ENCODE results near the gene DUS2.
"Not testable (repeated sequence)": the region's sequence is repeated elsewhere in the genome, so short reads cannot be mapped to it uniquely, and the experiment has no call there.

DUS2 gene

GRCh38 chr16:68005211-68005610, 17.9 kb upstream of the DUS2 start:
- ATAC-seq (replicated peaks; ENCODE audit: extremely low read depth, poor library complexity, severe bottlenecking) (no peak), DNase-seq (ENCODE audit: low spot score in 2 of 2) (no peak)
- peaks cover 33% of the 10 kb centered on the region for H3K4me1 Mint-ChIP-seq
- H3K27ac Mint-ChIP-seq (ENCODE audit: low read depth): peak overlapping the region; percentile 92
- no peaks in the 10 kb centered on the region for H3K27me3 Mint-ChIP-seq
- H3K36me3 Mint-ChIP-seq (ENCODE audit: insufficient read depth): peaks cover 3% of the 10 kb centered on the region
- H3K4me3 Mint-ChIP-seq: peak overlapping the region; percentile 53
- H3K9me3 Mint-ChIP-seq: no peaks in the 10 kb centered on the region

DNA sequence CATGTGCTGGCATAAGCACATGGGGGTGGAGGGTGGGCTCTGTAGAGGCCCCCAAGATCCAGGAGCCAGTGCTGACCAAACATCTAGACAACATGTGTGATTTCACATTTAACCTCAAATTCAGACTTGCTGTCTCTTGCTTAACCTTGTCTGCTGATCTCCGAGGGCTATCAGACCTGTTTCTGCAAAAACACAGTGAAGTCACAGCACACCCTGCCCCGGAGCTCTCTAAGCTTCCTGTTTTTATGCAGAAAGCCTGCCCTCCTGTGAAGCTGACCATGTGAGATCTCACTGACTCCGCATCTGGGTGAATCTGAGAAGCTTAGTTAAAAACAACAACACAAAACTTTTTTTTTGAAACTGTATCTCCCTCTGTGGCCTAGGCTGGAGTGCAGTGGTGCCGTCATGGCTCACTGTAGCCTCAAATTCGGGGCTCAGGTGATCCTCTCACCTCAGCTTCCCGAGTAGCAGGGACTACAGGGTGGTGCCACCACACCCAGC, 17.2 kb upstream of the DUS2 start:
- DNase-seq (ENCODE audit: low spot score in 2 of 2) (peak in 1 of 2 donors; percentile 53), ATAC-seq (replicated peaks; ENCODE audit: extremely low read depth, poor library complexity, severe bottlenecking) (peak; percentile 98)
- Mint-ChIP-seq H3K4me3 (peak overlapping the region; percentile 53), H3K27ac (ENCODE audit: low read depth) (peak overlapping the region; percentile 92), H3K9me3 (no peaks in the 10 kb centered on the region), H3K4me1 (peaks cover 28% of the 10 kb centered on the region), H3K36me3 (ENCODE audit: insufficient read depth) (peaks cover 3% of the 10 kb centered on the region), H3K27me3 (no peaks in the 10 kb centered on the region)

DNA sequence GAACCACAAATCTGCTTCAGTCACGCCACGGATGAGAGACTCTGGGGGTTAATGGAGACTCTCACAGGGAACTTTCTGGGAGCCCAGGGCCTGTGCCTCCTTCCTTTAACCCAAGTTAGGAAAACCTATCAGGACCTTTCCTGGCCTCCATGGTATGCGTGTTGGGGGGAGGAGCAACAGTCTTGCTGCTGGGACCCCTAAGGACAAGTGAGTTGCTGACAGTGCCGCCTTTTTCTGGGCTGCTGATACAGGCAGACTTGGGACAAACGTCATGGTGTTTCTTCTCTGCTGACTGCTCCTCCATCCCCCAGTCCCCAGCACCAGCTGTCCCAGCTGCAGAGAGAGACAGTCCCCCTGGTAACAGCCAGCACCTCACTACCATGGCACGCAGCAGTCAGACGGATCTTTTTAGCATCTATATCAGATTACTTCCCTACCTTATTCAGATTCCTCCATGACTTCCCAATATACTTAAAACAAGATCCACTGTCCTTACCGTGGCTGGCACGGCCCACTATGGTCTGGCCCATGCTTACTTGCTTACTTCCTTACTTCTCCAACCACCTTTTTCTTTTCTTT, 13.8 kb upstream of the DUS2 start:
- Mint-ChIP-seq H3K4me3 (no peak overlapping the region), H3K36me3 (ENCODE audit: insufficient read depth) (peaks cover 3% of the 10 kb centered on the region), H3K27me3 (no peaks in the 10 kb centered on the region), H3K9me3 (no peaks in the 10 kb centered on the region), H3K27ac (ENCODE audit: low read depth) (no peak overlapping the region), H3K4me1 (peaks cover 26% of the 10 kb centered on the region)
- DNase-seq (ENCODE audit: low spot score in 2 of 2) (no peak), ATAC-seq (replicated peaks; ENCODE audit: extremely low read depth, poor library complexity, severe bottlenecking) (no peak)

DNA sequence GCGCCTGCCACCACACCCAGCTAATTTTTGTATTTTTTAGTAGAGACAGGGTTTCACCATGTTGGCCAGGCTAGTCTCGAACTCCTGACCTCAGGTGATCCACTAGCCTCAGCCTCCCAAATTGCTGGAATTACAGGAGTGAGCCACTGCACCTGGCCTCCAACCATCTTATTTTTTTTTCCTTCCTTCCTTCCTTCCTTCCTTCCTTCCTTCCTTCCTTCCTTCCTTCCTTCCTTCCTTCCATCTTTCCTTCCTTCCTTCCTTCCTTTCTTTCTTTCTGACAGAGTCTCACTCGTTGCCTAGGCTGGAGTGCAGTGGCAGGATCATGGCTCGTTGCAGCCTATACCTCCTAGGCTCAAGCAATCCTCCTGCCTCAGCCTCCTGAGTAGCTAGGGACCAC, 13.2 kb upstream of the DUS2 start:
- not testable (repeated sequence) for DNase-seq (ENCODE audit: low spot score in 2 of 2); H3K36me3 Mint-ChIP-seq (ENCODE audit: insufficient read depth); ATAC-seq (replicated peaks; ENCODE audit: extremely low read depth, poor library complexity, severe bottlenecking); H3K4me3 Mint-ChIP-seq; H3K9me3 Mint-ChIP-seq; H3K27me3 Mint-ChIP-seq; H3K27ac Mint-ChIP-seq (ENCODE audit: low read depth)
- peaks cover 23% of the 10 kb centered on the region for H3K4me1 Mint-ChIP-seq

GRCh38 chr16:68013440-68013839, 9.6 kb upstream of the DUS2 start:
- Mint-ChIP-seq H3K36me3 (ENCODE audit: insufficient read depth) (peaks cover 3% of the 10 kb centered on the region), H3K27ac (ENCODE audit: low read depth) (no peak overlapping the region), H3K4me3 (no peak overlapping the region), H3K4me1 (peaks cover 5% of the 10 kb centered on the region), H3K27me3 (no peaks in the 10 kb centered on the region), H3K9me3 (no peaks in the 10 kb centered on the region)
- no peak for DNase-seq (ENCODE audit: low spot score in 2 of 2)
- ATAC-seq (replicated peaks; ENCODE audit: extremely low read depth, poor library complexity, severe bottlenecking): no peak

GRCh38 chr16:68015681-68016080, 7.4 kb upstream of the DUS2 start, which contains the start of gene DPEP2NB:
TSS of gene DPEP2NB (minus strand) at chr16:68015911. CDS start at chr16:68015770, 141 bp downstream.
- ATAC-seq (replicated peaks; ENCODE audit: extremely low read depth, poor library complexity, severe bottlenecking) (no peak), DNase-seq (ENCODE audit: low spot score in 2 of 2) (no peak)
- Mint-ChIP-seq H3K27ac (ENCODE audit: low read depth) (no peak within 1 kb of the TSS), H3K9me3 (no peaks in the 10 kb centered on the region), H3K4me3 (no peak within 1 kb of the TSS), H3K4me1 (peaks cover 5% of the 10 kb centered on the region), H3K36me3 (ENCODE audit: insufficient read depth) (no peaks in the 10 kb centered on the region), H3K27me3 (no peaks in the 10 kb centered on the region)

DNA sequence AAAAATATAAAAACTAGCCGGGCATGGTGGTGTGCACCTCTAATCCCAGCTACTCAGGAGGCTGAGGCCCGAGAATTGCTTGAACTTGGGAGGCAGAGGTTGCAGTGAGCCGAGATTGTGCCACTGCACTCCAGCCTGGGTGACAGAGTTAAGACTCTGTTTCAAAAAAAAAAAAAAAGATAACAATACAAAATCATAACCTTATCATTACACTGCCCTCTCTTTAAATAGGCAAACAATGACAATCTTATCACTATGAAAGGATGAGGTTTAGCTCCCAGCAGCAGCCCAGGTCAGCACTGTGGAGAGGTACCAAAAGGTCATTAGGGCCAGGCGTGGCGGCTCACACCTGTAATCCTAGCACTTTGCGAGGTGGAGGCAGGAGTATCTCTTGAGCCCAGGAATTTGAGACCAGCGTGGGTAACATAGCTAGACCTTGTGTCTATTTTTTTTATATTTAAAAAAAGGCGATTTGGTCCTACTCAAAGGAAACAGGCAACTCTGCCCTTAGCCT, 3.9 kb upstream of the DUS2 start:
- no peak for ATAC-seq (replicated peaks; ENCODE audit: extremely low read depth, poor library complexity, severe bottlenecking)
- Mint-ChIP-seq H3K4me3 (no peak overlapping the region), H3K9me3 (no peaks in the 10 kb centered on the region), H3K27ac (ENCODE audit: low read depth) (no peak overlapping the region), H3K27me3 (no peaks in the 10 kb centered on the region), H3K4me1 (peaks cover 17% of the 10 kb centered on the region), H3K36me3 (ENCODE audit: insufficient read depth) (peaks cover 17% of the 10 kb centered on the region)
- no peak for DNase-seq (ENCODE audit: low spot score in 2 of 2)

- Mint-ChIP-seq H3K36me3 (ENCODE audit: insufficient read depth) (peaks cover 19% of the 10 kb centered on the region), H3K4me3 (peak overlapping the region; percentile 93), H3K27ac (ENCODE audit: low read depth) (peak overlapping the region; percentile 95), H3K4me1 (peaks cover 17% of the 10 kb centered on the region), H3K27me3 (no peaks in the 10 kb centered on the region), H3K9me3 (no peaks in the 10 kb centered on the region)
- ATAC-seq (replicated peaks; ENCODE audit: extremely low read depth, poor library complexity, severe bottlenecking) (no peak), DNase-seq (ENCODE audit: low spot score in 2 of 2) (no peak)
These were observed 1.6 kb upstream of the DUS2 start for GRCh38 chr16:68021490-68021889.

GRCh38 chr16:68022278-68022727, 781 bp upstream of the DUS2 start:
- H3K4me3 Mint-ChIP-seq: peak overlapping the region; percentile 93
- H3K36me3 Mint-ChIP-seq (ENCODE audit: insufficient read depth): peaks cover 19% of the 10 kb centered on the region
- H3K9me3 Mint-ChIP-seq: no peaks in the 10 kb centered on the region
- DNase-seq (ENCODE audit: low spot score in 2 of 2) (no peak), ATAC-seq (replicated peaks; ENCODE audit: extremely low read depth, poor library complexity, severe bottlenecking) (no peak)
- H3K4me1 Mint-ChIP-seq: peaks cover 17% of the 10 kb centered on the region
- H3K27me3 Mint-ChIP-seq: no peaks in the 10 kb centered on the region
- peak overlapping the region; percentile 95 for H3K27ac Mint-ChIP-seq (ENCODE audit: low read depth)

DNA sequence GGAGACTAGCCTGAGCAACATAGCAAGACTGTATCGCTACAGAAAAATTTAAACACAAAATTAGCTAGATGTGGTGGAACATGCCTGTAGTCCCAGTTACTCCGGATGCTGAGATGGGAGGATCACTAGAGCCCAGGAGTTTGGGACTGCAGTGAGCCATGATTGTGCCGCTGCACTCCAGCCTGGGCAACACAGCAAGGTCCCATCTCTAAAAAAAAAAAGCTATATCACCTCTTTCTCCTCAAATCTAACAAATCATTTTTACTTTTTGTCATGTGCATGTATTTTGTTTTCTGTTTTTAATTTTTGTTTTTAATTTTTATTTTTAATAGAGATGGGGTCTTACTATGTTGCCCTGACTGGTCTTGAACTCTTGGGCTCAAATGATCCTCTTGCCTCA, 5.9 kb downstream of the DUS2 start:
- peaks cover 11% of the 10 kb centered on the region for H3K36me3 Mint-ChIP-seq (ENCODE audit: insufficient read depth)
- H3K27me3 Mint-ChIP-seq: no peaks in the 10 kb centered on the region
- no peak overlapping the region for H3K4me3 Mint-ChIP-seq
- H3K27ac Mint-ChIP-seq (ENCODE audit: low read depth): no peak overlapping the region
- ATAC-seq (replicated peaks; ENCODE audit: extremely low read depth, poor library complexity, severe bottlenecking) (no peak), DNase-seq (ENCODE audit: low spot score in 2 of 2) (no peak)
- peaks cover 22% of the 10 kb centered on the region for H3K4me1 Mint-ChIP-seq
- H3K9me3 Mint-ChIP-seq: no peaks in the 10 kb centered on the region

DNA sequence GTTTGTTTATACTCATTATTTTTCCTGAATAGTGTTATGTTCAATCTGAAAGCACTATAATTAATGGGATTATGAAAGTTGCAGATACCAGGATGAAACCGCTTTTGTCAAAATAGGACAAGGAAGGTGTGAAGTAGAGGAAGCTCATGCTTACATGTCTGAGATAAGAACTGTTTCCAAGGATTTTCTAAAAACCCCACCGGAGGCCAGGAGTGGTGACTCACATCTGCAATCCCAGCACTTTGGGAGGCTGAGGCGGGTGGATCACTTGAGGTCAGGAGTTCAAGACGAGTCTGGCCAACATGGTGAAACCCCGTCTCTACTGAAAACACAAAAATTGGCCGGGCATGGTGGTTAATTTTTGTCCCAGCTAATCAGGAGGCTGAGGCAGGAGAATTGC, 7.0 kb downstream of the DUS2 start:
- not testable (repeated sequence) for H3K36me3 Mint-ChIP-seq (ENCODE audit: insufficient read depth); H3K27ac Mint-ChIP-seq (ENCODE audit: low read depth); H3K4me3 Mint-ChIP-seq; DNase-seq (ENCODE audit: low spot score in 2 of 2); ATAC-seq (replicated peaks; ENCODE audit: extremely low read depth, poor library complexity, severe bottlenecking); H3K27me3 Mint-ChIP-seq; H3K9me3 Mint-ChIP-seq
- H3K4me1 Mint-ChIP-seq: peaks cover 22% of the 10 kb centered on the region

GRCh38 chr16:68031951-68032350, 8.9 kb downstream of the DUS2 start:
- Mint-ChIP-seq H3K4me1 (peaks cover 28% of the 10 kb centered on the region), H3K27me3 (no peaks in the 10 kb centered on the region), H3K27ac (ENCODE audit: low read depth) (peak overlapping the region; percentile 54), H3K36me3 (ENCODE audit: insufficient read depth) (peaks cover 9% of the 10 kb centered on the region), H3K9me3 (no peaks in the 10 kb centered on the region), H3K4me3 (peak overlapping the region; percentile 5)
- DNase-seq (ENCODE audit: low spot score in 2 of 2) (no peak), ATAC-seq (replicated peaks; ENCODE audit: extremely low read depth, poor library complexity, severe bottlenecking) (no peak)

GRCh38 chr16:68033101-68033500, 10.0 kb downstream of the DUS2 start:
- ATAC-seq (replicated peaks; ENCODE audit: extremely low read depth, poor library complexity, severe bottlenecking): no peak
- no peaks in the 10 kb centered on the region for H3K27me3 Mint-ChIP-seq
- H3K27ac Mint-ChIP-seq (ENCODE audit: low read depth): peak overlapping the region; percentile 54

More at GRCh38 chr16:68033101-68033500, 10.0 kb downstream of the DUS2 start:
- H3K36me3 Mint-ChIP-seq (ENCODE audit: insufficient read depth): peaks cover 7% of the 10 kb centered on the region
- no peak overlapping the region for H3K4me3 Mint-ChIP-seq
- no peak for DNase-seq (ENCODE audit: low spot score in 2 of 2)
- peaks cover 22% of the 10 kb centered on the region for H3K4me1 Mint-ChIP-seq
- no peaks in the 10 kb centered on the region for H3K9me3 Mint-ChIP-seq

Measured in central memory CD8-positive, alpha-beta T cell (primary cell).